Kidney (tissue), 14 donors: ENCODE results near the gene STK32B. TPM values are rescaled to one million over a fixed set of nuclear protein-coding genes. Genes with fewer than 3 reads are reported as not detected.

Experiments
- DNase-seq, 5 donors: peaks; one replicate each; pipeline ENCODE4 v3.0.0-alpha.2; 2013 to 2020
- FAIRE-seq: peaks from 2 replicates; lab custom pipeline; 2012; peaks lifted over from hg19 to GRCh38; lab: Jason Lieb, UNC
- H3K27ac ChIP-seq, 2 donors: one replicate each; pipeline ENCODE4 v1.7.0; 2013; ENCODE audit warnings: low read depth in 2 of 2, low read length in 2 of 2, inconsistent platforms in 1 of 2
- H3K27me3 ChIP-seq: one replicate; pipeline ENCODE4 v1.7.1; 2013; ENCODE audit warnings: low read length, inconsistent platforms; ENCODE audit not compliant: control insufficient read depth, insufficient read depth
- H3K36me3 ChIP-seq, 3 donors: one replicate each; pipeline versions ENCODE4 v1.7.0 to v1.7.1; 2013; ENCODE audit warnings: low read length in 3 of 3, control low read depth in 1 of 3, inconsistent platforms in 1 of 3; ENCODE audit not compliant: insufficient read depth in 3 of 3, control insufficient read depth in 2 of 3
- H3K4me1 ChIP-seq, 3 donors: one replicate each; pipeline versions ENCODE4 v1.7.0 to v1.7.1; 2013; ENCODE audit warnings: low read length in 3 of 3, inconsistent platforms in 1 of 3, low read depth in 1 of 3; ENCODE audit not compliant: control insufficient read depth in 2 of 3, insufficient read depth in 2 of 3
- H3K4me3 ChIP-seq, 3 donors: one replicate each; pipeline versions ENCODE4 v1.7.0 to v1.8.1; 2013; ENCODE audit warnings: low read length in 3 of 3, control low read depth in 1 of 3, inconsistent platforms in 1 of 3
- H3K9ac ChIP-seq, 3 donors: one replicate each; pipeline versions ENCODE4 v1.7.0 to v1.7.1; 2013; ENCODE audit warnings: low read length in 3 of 3, control low read depth in 1 of 3, inconsistent platforms in 1 of 3
- H3K9me3 ChIP-seq, 3 donors: one replicate each; pipeline versions ENCODE4 v1.7.0 to v1.7.1; 2013; ENCODE audit warnings: low read length in 3 of 3, control low read depth in 1 of 3, inconsistent platforms in 1 of 3; ENCODE audit not compliant: control insufficient read depth in 2 of 3, insufficient read depth in 1 of 3
- CTCF ChIP-seq: IDR thresholded peaks from 3 replicates; pipeline ENCODE4 v1.5.1; 2012; ENCODE audit warnings: mild to moderate bottlenecking, moderate library complexity, borderline replicate concordance; ENCODE audit not compliant: insufficient read depth; ENCODE audit errors: extremely low read depth
- intact Hi-C: fragments of 100-400 bp; cut with DNase I; formaldehyde crosslinking; loops from one replicate; pipeline ENCODE4 v1.11.1; 2022
- polyA plus RNA-seq: library from polyadenylated mRNA; stranded (reverse); fragments of 350-450 nt; fragmentation: Illumina TruSeq; extraction: RNeasy Lipid Tissue Mini Kit (QIAGEN cat#74804); gene quantifications from one replicate; pipeline ENCODE4 v1.2.3, GENCODE V29; 2014; ENCODE audit warnings: low read depth, low replicate concordance; ENCODE audit not compliant: insufficient read depth
- total RNA-seq: library from RNA; stranded (reverse); fragmentation: NEBNext Ultra II Directional; extraction: Animal tissue kit (Norgen Biotek cat#: 25700); gene quantifications from one replicate; pipeline ENCODE4 v1.2.1, GENCODE V29; 2021
- donor health status: control.
- donor health status: control.
- donor health status: control.
- donor health status: control.
- donor health status: control.
- donor health status: DM: yes; HTN: yes; CAD: no.
- donor health status: Normal renal cell carcinoma (clear cell type).

The STK32B gene
- total and polyA plus RNA-seq, 2 donors from 2014 or later: 18.1 to 18.2 TPM

- FAIRE-seq (no peak), DNase-seq (no peak)
- no peaks in the 10 kb centered on the region for H3K9me3 ChIP-seq
- H3K27ac ChIP-seq: no peak overlapping the region
- no peak for TF ChIP-seq CTCF
- intact Hi-C loops: no loop called here
- no peak overlapping the region for H3K9ac ChIP-seq
- no peak overlapping the region for H3K4me3 ChIP-seq
- no peaks in the 10 kb centered on the region for H3K36me3 ChIP-seq
- H3K4me1 ChIP-seq: no peaks in the 10 kb centered on the region
- H3K27me3 ChIP-seq: no peaks in the 10 kb centered on the region
Measured at GRCh38 chr4:5444918-5445517, 393.7 kb downstream of the STK32B start.

- Histone ChIP-seq H3K4me3 (no peak overlapping the region), H3K27me3 (no peaks in the 10 kb centered on the region), H3K9ac (no peak overlapping the region), H3K9me3 (no peaks in the 10 kb centered on the region), H3K27ac (no peak overlapping the region), H3K4me1 (no peaks in the 10 kb centered on the region), H3K36me3 (no peaks in the 10 kb centered on the region)
- no peak for DNase-seq
- intact Hi-C loops: no loop called here
- no peak for FAIRE-seq
- no peak for TF ChIP-seq CTCF
Measured at GRCh38 chr4:5446595-5447226, 395.4 kb downstream of the STK32B start.

GRCh38 chr4:5447755-5448154, 396.5 kb downstream of the STK32B start:
- no peaks in the 10 kb centered on the region for H3K4me1 ChIP-seq
- no peak overlapping the region for H3K27ac ChIP-seq
- H3K36me3 ChIP-seq: no peaks in the 10 kb centered on the region
- H3K9me3 ChIP-seq: no peaks in the 10 kb centered on the region
- no peaks in the 10 kb centered on the region for H3K27me3 ChIP-seq
- DNase-seq (no peak), FAIRE-seq (no peak)
- TF ChIP-seq CTCF: no peak
- no peak overlapping the region for H3K9ac ChIP-seq
- intact Hi-C loops: no loop called here
- H3K4me3 ChIP-seq: no peak overlapping the region
